Spleen (tissue), 7 donors: Measurements from ENCODE around the gene COPS9.

Experiments
- POLR2A ChIP-seq, 3 donors: fragments of 450-650 bp; IDR thresholded peaks; one replicate each; pipeline ENCODE4 v1.5.1; 2017; ENCODE audit warnings: antibody characterized with exemption in 3 of 3, mild to moderate bottlenecking in 1 of 3
- POLR2AphosphoS5 ChIP-seq, 3 donors: sonication (generic); formaldehyde crosslinking; IDR thresholded peaks; one replicate each; pipeline ENCODE4 v1.5.1; 2017; ENCODE audit warnings: antibody characterized with exemption in 3 of 3
- TF ChIP-seq, protein P1 (sequence below), 11 experiments: fragments of 200-600 bp in 7 of 11; fragments of 450-650 bp in 4 of 11; sonication (generic) in 4 of 11; IDR thresholded peaks in 8 of 11; conservative IDR thresholded peaks in 3 of 11; 1 replicate in 7 of 11; 2 replicates in 4 of 11; pipeline versions ENCODE4 v1.4.0 to v1.8.0; 2016 to 2021; ENCODE audit warnings: antibody characterized with exemption in 11 of 11, inconsistent platforms in 4 of 11, mild to moderate bottlenecking in 1 of 11
- donor health status: DM: no; HTN: no; CAD: no; lungs with moderate emphysema.
- donor health status: DM: no; HTN: no; CAD: no.
- donor health status: DM: no; HTN: no; CAD: no.

DNA sequence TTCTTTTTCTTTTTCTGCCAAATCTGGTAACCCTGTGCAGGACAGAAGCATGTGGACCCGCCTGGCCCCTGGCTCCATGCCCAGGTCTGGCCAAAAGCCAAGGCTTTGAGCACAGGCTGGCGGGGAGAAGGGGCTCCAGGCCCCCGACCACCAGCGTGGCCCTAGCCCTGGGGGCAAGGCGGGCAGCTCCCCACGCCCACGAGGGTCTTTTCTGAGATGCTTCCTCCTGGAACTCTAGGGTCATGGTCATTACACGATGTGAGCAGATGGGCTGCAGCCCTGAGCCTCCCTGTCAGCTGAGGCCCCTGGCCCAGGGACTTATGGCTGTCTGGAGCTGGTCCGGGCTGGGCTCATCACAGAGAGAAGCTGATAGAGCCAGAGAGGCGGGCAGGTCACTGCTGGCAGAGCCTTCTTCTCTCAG, 10.0 kb upstream of the COPS9 start:
- TF ChIP-seq POLR2AphosphoS5 (IDR thresholded peaks at IDR 0.05) (no peak), POLR2A (IDR thresholded peaks at IDR 0.05) (no peak)
- TF ChIP-seq, protein P1, sequence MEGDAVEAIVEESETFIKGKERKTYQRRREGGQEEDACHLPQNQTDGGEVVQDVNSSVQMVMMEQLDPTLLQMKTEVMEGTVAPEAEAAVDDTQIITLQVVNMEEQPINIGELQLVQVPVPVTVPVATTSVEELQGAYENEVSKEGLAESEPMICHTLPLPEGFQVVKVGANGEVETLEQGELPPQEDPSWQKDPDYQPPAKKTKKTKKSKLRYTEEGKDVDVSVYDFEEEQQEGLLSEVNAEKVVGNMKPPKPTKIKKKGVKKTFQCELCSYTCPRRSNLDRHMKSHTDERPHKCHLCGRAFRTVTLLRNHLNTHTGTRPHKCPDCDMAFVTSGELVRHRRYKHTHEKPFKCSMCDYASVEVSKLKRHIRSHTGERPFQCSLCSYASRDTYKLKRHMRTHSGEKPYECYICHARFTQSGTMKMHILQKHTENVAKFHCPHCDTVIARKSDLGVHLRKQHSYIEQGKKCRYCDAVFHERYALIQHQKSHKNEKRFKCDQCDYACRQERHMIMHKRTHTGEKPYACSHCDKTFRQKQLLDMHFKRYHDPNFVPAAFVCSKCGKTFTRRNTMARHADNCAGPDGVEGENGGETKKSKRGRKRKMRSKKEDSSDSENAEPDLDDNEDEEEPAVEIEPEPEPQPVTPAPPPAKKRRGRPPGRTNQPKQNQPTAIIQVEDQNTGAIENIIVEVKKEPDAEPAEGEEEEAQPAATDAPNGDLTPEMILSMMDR (IDR thresholded peaks at IDR 0.05 in 8 of 11, conservative IDR thresholded peaks at IDR 0.05 in 3 of 11) = no peak
